Hepatocyte (in vitro differentiated cells): Measurements from ENCODE around the gene CELA3A.
A peak's percentile ranks its signal among the peaks of the same experiment; 100 is the strongest.

Experiments
- CTCF ChIP-seq: fragments of 200-600 bp; sonication (generic); IDR thresholded peaks from 2 replicates; pipeline ENCODE4 v1.5.1; 2016; ENCODE audit warnings: antibody characterized with exemption, mild to moderate bottlenecking; ENCODE audit not compliant: poor library complexity
- EZH2phosphoT487 ChIP-seq: fragments of 200-600 bp; sonication (generic); IDR thresholded peaks from one replicate; pipeline ENCODE4 v1.6.1; 2018; ENCODE audit warnings: antibody characterized with exemption, mild to moderate bottlenecking, low read depth, moderate library complexity; ENCODE audit not compliant: unreplicated experiment, severe bottlenecking

- TF ChIP-seq CTCF (peak; percentile 90), EZH2phosphoT487 (no peak)
Measured at GRCh38 chr1:21963477-21964217, 37.8 kb upstream of the CELA3A start.
